IMR-90 (cell line): Measurements from ENCODE around the gene INKA1. TPM values are rescaled to one million over a fixed set of nuclear protein-coding genes. Genes with fewer than 3 reads are reported as not detected.

Source experiments
- ATAC-seq: fragments of 200-7000 bp; cut with Tn5 transposase; 2 replicates; pipeline ENCODE4 v1.9.1; 2020; ENCODE audit warnings: low read depth, mild to moderate bottlenecking, moderate library complexity
- BruUV-seq: library from RNA; stranded (reverse); fragments of 400-500 nt; replicated peaks from 2 replicates; lab custom pipeline; 2021; lab: Mats Ljungman, UMichigan
- CTCF ChIA-PET: fragments of 300-600 bp; formaldehyde crosslinking; extraction: SDS; loops from one replicate; lab custom pipeline; 2021; ENCODE audit warnings: antibody characterized with exemption; lab: Yijun Ruan, JAX
- POLR2A ChIA-PET: fragments of 300-600 bp; sonication (Branson Sonifier 250); formaldehyde crosslinking; loops from one replicate; lab custom pipeline; 2022; ENCODE audit warnings: antibody characterized with exemption; ENCODE audit not compliant: unreplicated experiment; lab: Charles Lee
- DNase-seq: peaks from one replicate; pipeline ENCODE4 v3.0.0; 2013
- H2AFZ ChIP-seq: replicated peaks from 2 replicates; pipeline ENCODE3; 2013; ENCODE audit warnings: low read length, mild to moderate bottlenecking; ENCODE audit not compliant: poor library complexity
- H2AK5ac ChIP-seq: 2 replicates; pipeline ENCODE4 v1.6.1; 2013; ENCODE audit warnings: low read depth, low read length, inconsistent platforms
- H2AK9ac ChIP-seq: replicated peaks from 2 replicates; pipeline ENCODE3; 2013; ENCODE audit warnings: mild to moderate bottlenecking, low read depth, low read length, moderate library complexity; ENCODE audit not compliant: poor library complexity
- H2BK120ac ChIP-seq: 2 replicates; pipeline ENCODE4 v1.6.1; 2013; ENCODE audit warnings: low read depth, low read length, inconsistent platforms
- H2BK15ac ChIP-seq: 3 replicates; pipeline ENCODE4 v1.6.1; 2013; ENCODE audit warnings: low read depth, low read length, inconsistent platforms
- H2BK20ac ChIP-seq: 2 replicates; pipeline ENCODE4 v1.6.1; 2013; ENCODE audit warnings: low read depth, mild to moderate bottlenecking, inconsistent platforms, low read length, moderate library complexity
- H2BK5ac ChIP-seq: 2 replicates; pipeline ENCODE4 v1.6.1; 2013; ENCODE audit warnings: mild to moderate bottlenecking, low read depth, low read length, inconsistent platforms; ENCODE audit not compliant: poor library complexity, severe bottlenecking
- H3K14ac ChIP-seq: replicated peaks from 2 replicates; pipeline ENCODE4 v1.6.1; 2013; ENCODE audit warnings: low read depth, low read length, inconsistent platforms
- H3K18ac ChIP-seq: 2 replicates; pipeline ENCODE4 v1.6.1; 2013; ENCODE audit warnings: low read depth, low read length, control low read depth
- H3K23ac ChIP-seq: 2 replicates; pipeline ENCODE4 v1.6.1; 2013; ENCODE audit warnings: low read depth, low read length, inconsistent platforms
- H3K27ac ChIP-seq: 2 replicates; pipeline ENCODE4 v1.5.1; 2013; ENCODE audit warnings: mild to moderate bottlenecking, control low read depth, low read length; ENCODE audit not compliant: insufficient read depth
- H3K27me3 ChIP-seq: 2 replicates; pipeline ENCODE4 v1.6.1; 2013; ENCODE audit warnings: low read length; ENCODE audit not compliant: control insufficient read depth, insufficient read depth
- H3K36me3 ChIP-seq: 2 replicates; pipeline ENCODE4 v1.6.1; 2013; ENCODE audit warnings: low read length, mixed read lengths; ENCODE audit not compliant: control insufficient read depth, insufficient read depth
- H3K4ac ChIP-seq: 2 replicates; pipeline ENCODE4 v1.6.1; 2013; ENCODE audit warnings: low read depth, low read length, inconsistent platforms
- H3K4me1 ChIP-seq: 2 replicates; pipeline ENCODE4 v1.6.1; 2013; ENCODE audit warnings: low read length, mixed read lengths; ENCODE audit not compliant: control insufficient read depth, insufficient read depth
- H3K4me2 ChIP-seq: 2 replicates; pipeline ENCODE4 v1.6.1; 2013; ENCODE audit warnings: low read depth, mild to moderate bottlenecking, control low read depth, low read length, moderate library complexity
- H3K4me3 ChIP-seq: 2 replicates; pipeline ENCODE4 v1.5.1; 2013; ENCODE audit warnings: low read depth, mild to moderate bottlenecking, control low read depth, low read length, moderate library complexity; ENCODE audit not compliant: insufficient read depth
- H3K56ac ChIP-seq: 2 replicates; pipeline ENCODE4 v1.6.1; 2013; ENCODE audit warnings: low read length, inconsistent platforms; ENCODE audit not compliant: insufficient read depth; ENCODE audit errors: extremely low read depth
- H3K79me1 ChIP-seq, 2 experiments: 2 replicates each; pipeline ENCODE4 v1.6.1; 2013; ENCODE audit warnings: low read length in 2 of 2, inconsistent platforms in 1 of 2, low read depth in 1 of 2
- H3K9ac ChIP-seq: 2 replicates; pipeline ENCODE4 v1.6.1; 2013; ENCODE audit warnings: low read depth, low read length, control low read depth
- H3K9me1 ChIP-seq: 2 replicates; pipeline ENCODE4 v1.6.1; 2013; ENCODE audit warnings: low read length, inconsistent platforms; ENCODE audit not compliant: insufficient read depth
- H3K9me3 ChIP-seq: 2 replicates; pipeline ENCODE4 v1.6.1; 2013; ENCODE audit warnings: low read length; ENCODE audit not compliant: control insufficient read depth, insufficient read depth
- H4K20me1 ChIP-seq: 2 replicates; pipeline ENCODE4 v1.6.1; 2013; ENCODE audit warnings: low read length, inconsistent platforms; ENCODE audit not compliant: insufficient read depth
- H4K5ac ChIP-seq: 2 replicates; pipeline ENCODE4 v1.6.1; 2013; ENCODE audit warnings: mild to moderate bottlenecking, low read depth, low read length, control low read depth
- H4K8ac ChIP-seq, 2 experiments: 2 replicates each; pipeline ENCODE4 v1.6.1; 2013; ENCODE audit warnings: low read depth in 2 of 2, low read length in 2 of 2, control low read depth in 1 of 2, inconsistent platforms in 1 of 2
- H4K91ac ChIP-seq: 2 replicates; pipeline ENCODE4 v1.6.1; 2013; ENCODE audit warnings: low read depth, low read length, inconsistent platforms; ENCODE audit not compliant: insufficient read depth
- BHLHE40 ChIP-seq: fragments of 150-350 bp; IDR thresholded peaks from 2 replicates; pipeline ENCODE4 v1.6.1; 2016; ENCODE audit warnings: mild to moderate bottlenecking, low read depth, low read length
- CHD1 ChIP-seq: IDR thresholded peaks from 2 replicates; pipeline ENCODE4 v1.6.1; 2012; ENCODE audit warnings: low read depth, low read length, improper control_type of control experiment
- CTCF ChIP-seq: conservative IDR thresholded peaks from 2 replicates; pipeline ENCODE4 v1.5.1; 2012; ENCODE audit warnings: mild to moderate bottlenecking, low read depth, low read length, improper control_type of control experiment
- ELK1 ChIP-seq: fragments of 150-350 bp; IDR thresholded peaks from 2 replicates; pipeline ENCODE4 v1.6.1; 2016; ENCODE audit warnings: low read depth, mild to moderate bottlenecking, low read length, moderate library complexity, borderline replicate concordance
- FOS ChIP-seq: fragments of 150-350 bp; IDR thresholded peaks from 2 replicates; pipeline ENCODE4 v1.6.1; 2016; ENCODE audit warnings: low read depth, low read length
- MAZ ChIP-seq: IDR thresholded peaks from 2 replicates; pipeline ENCODE4 v1.6.1; 2012; ENCODE audit warnings: low read depth, mild to moderate bottlenecking, low read length, improper control_type of control experiment, moderate library complexity, borderline replicate concordance
- RAD21 ChIP-seq: IDR thresholded peaks from 2 replicates; pipeline ENCODE4 v1.6.1; 2012; ENCODE audit warnings: low read length, improper control_type of control experiment
- RCOR1 ChIP-seq: IDR thresholded peaks from 2 replicates; pipeline ENCODE4 v1.6.1; 2012; ENCODE audit warnings: mild to moderate bottlenecking, low read length, improper control_type of control experiment; ENCODE audit not compliant: insufficient replicate concordance
- RFX5 ChIP-seq: IDR thresholded peaks from 2 replicates; pipeline ENCODE4 v1.8.0; 2012; ENCODE audit warnings: low read depth, mild to moderate bottlenecking, low read length, moderate library complexity
- WGBS, 2 experiments: methylation state at CpG; one replicate each; pipeline versions ENCODE4 v1.1.5 to v1.1.7; 2013; ENCODE audit warnings: missing lambda C conversion rate in 2 of 2; ENCODE audit not compliant: insufficient read length in 1 of 2; ENCODE audit errors: extremely low coverage in 2 of 2; 5-methylcytosine and 5-hydroxymethylcytosine counted together
- dilution Hi-C: fragments of 300-500 bp; cut with HindIII; formaldehyde crosslinking; loops from one replicate; pipeline ENCODE4 v1.14.3; 2018; ENCODE audit warnings: low sequenced_read_pairs; ENCODE audit not compliant: unreplicated experiment
- in situ Hi-C: fragments of 300-500 bp; cut with MboI; formaldehyde crosslinking; loops from 3 replicates; pipeline ENCODE4 v1.14.3; 2019; ENCODE audit warnings: low sequenced_read_pairs, inconsistent platforms, mixed read lengths
- intact Hi-C: fragments of 100-400 bp; cut with micrococcal nuclease; formaldehyde crosslinking; loops from 2 replicates; pipeline ENCODE4 v1.10.0; 2022
- polyA plus RNA-seq, 3 experiments: library from polyadenylated mRNA; depleted of rRNA; stranded (reverse); fragments of >200 nt; gene quantifications; 2 replicates each; pipeline ENCODE4 v1.2.3, GENCODE V29; 2012; ENCODE audit warnings: low replicate concordance in 1 of 3
- total RNA-seq: library from RNA; depleted of rRNA; stranded (reverse); fragments of >200 nt; gene quantifications from 2 replicates; pipeline ENCODE4 v1.2.3, GENCODE V29; 2012

Gene INKA1
- total and polyA plus RNA-seq, 2 of the 4 experiments (the other 2 are of a cell fraction): 2.3 to 4.5 TPM

GRCh38 chr3:49805367-49805782 lies 2.3 kb downstream of the INKA1 start:
- ChIA-PET CTCF (interaction anchor here (4.6 kb wide), 1 partner anchor 35 kb away, joined by 33 read pairs; no protein-coding TSS in a partner anchor), POLR2A (interaction anchor here (0.8 kb wide), 1 partner anchor 33 kb away, joined by 3 read pairs; no protein-coding TSS in a partner anchor)
- Histone ChIP-seq H4K8ac (no peak overlapping the region), H2AK5ac (peak overlapping the region; percentile 51), H4K20me1 (no peaks in the 10 kb centered on the region), H2BK120ac (no peak overlapping the region), H3K4ac (peak overlapping the region; percentile 48; the same call in 1 of the 2 replicates), H3K56ac (no peak overlapping the region), H3K9me1 (peaks cover 7% of the 10 kb centered on the region; the same call in 1 of the 2 replicates), H3K14ac (no peak overlapping the region), H3K4me2 (no peak overlapping the region; the same call in 1 of the 2 replicates), H2AK9ac (peak overlapping the region; percentile 75), H3K9ac (no peak overlapping the region), H3K4me3 (no peak overlapping the region), H3K36me3 (peaks cover 15% of the 10 kb centered on the region), H3K23ac (no peak overlapping the region), H3K27me3 (no peaks in the 10 kb centered on the region), H2BK5ac (no peak overlapping the region), H3K4me1 (peaks cover 32% of the 10 kb centered on the region), H3K79me1 (peaks cover 0 to 9% of the 10 kb centered on the region in 2 experiments; a peak in 1 of 4 replicates), H2BK15ac (no peak overlapping the region), H3K9me3 (no peaks in the 10 kb centered on the region), H2BK20ac (no peak overlapping the region), H2AFZ (no peak overlapping the region), H3K18ac (no peak overlapping the region; the same call in 1 of the 2 replicates), H4K5ac (0 out of 2 replicates have a peak overlapping the region, but pooled peaks have one; percentile 9), H3K27ac (peak overlapping the region; percentile 36; the same call in 1 of the 2 replicates), H4K91ac (no peak overlapping the region; the same call in 1 of the 2 replicates)
- TF ChIP-seq RCOR1 (no peak), BHLHE40 (no peak), RFX5 (no peak), ELK1 (no peak), FOS (no peak), MAZ (no peak), CHD1 (no peak), CTCF (no peak), RAD21 (no peak)
- dilution Hi-C loops (no loop called here), in situ Hi-C loops (no loop called here), intact Hi-C loops (no loop called here)
- no CpG with 5 or more reads among the region's 3 CpGs for WGBS, 2 experiments
- BruUV-seq: no TSS peak
- DNase-seq: peak; percentile 56
- ATAC-seq: 0 out of 2 replicates have a peak, but pooled peaks have one; percentile 0
